HG03139 (cell line): ENCODE data around the gene HS3ST3A1.
"Not testable (repeated sequence)": the region's sequence is repeated elsewhere in the genome, so short reads cannot be mapped to it uniquely, and the experiment has no call there.

Source experiments
- ATAC-seq: cut with Tn5 transposase; IDR thresholded peaks from one replicate; pipeline ENCODE4 v1.9.1; 2021; ENCODE audit not compliant: unreplicated experiment

The HS3ST3A1 gene

GRCh38 chr17:13498184-13498583 is 103.5 kb downstream of the HS3ST3A1 start:
- no peak for ATAC-seq

GRCh38 chr17:13496553-13497056 is 105.1 kb downstream of the HS3ST3A1 start:
- ATAC-seq = not testable (repeated sequence)

GRCh38 chr17:13495423-13495822 is 106.3 kb downstream of the HS3ST3A1 start:
- ATAC-seq = no peak

GRCh38 chr17:13492737-13493122 is 109.0 kb downstream of the HS3ST3A1 start:
- no peak for ATAC-seq

GRCh38 chr17:13491916-13492736 is 109.6 kb downstream of the HS3ST3A1 start:
- ATAC-seq = no peak

GRCh38 chr17:13491491-13491890 is 110.2 kb downstream of the HS3ST3A1 start:
- ATAC-seq = no peak

GRCh38 chr17:13490906-13491482 is 110.7 kb downstream of the HS3ST3A1 start:
- ATAC-seq = no peak

- ATAC-seq = no peak
These were observed 111.3 kb downstream of the HS3ST3A1 start for GRCh38 chr17:13490427-13490826.

GRCh38 chr17:13485327-13485726 is 116.4 kb downstream of the HS3ST3A1 start:
- ATAC-seq = no peak

- no peak for ATAC-seq
These were observed 117.7 kb downstream of the HS3ST3A1 start for GRCh38 chr17:13484020-13484419.

- no peak for ATAC-seq
These were observed 120.9 kb downstream of the HS3ST3A1 start for GRCh38 chr17:13480877-13481276.

- no peak for ATAC-seq
These were observed 123.4 kb downstream of the HS3ST3A1 start for GRCh38 chr17:13478326-13478830.

GRCh38 chr17:13477180-13477611 is 124.5 kb downstream of the HS3ST3A1 start:
- ATAC-seq = no peak

GRCh38 chr17:13476720-13477119 is 125.0 kb downstream of the HS3ST3A1 start:
- ATAC-seq = no peak

GRCh38 chr17:13475574-13476223 is 126.0 kb downstream of the HS3ST3A1 start:
- no peak for ATAC-seq

- ATAC-seq = no peak
These were observed 127.5 kb downstream of the HS3ST3A1 start for GRCh38 chr17:13474073-13474800.

GRCh38 chr17:13465678-13466077 is 136.1 kb downstream of the HS3ST3A1 start:
- ATAC-seq = no peak

- ATAC-seq = no peak
These were observed 139.0 kb downstream of the HS3ST3A1 start for GRCh38 chr17:13462673-13463124.

GRCh38 chr17:13462146-13462545 is 139.6 kb downstream of the HS3ST3A1 start:
- no peak for ATAC-seq

GRCh38 chr17:13460261-13461000 is 141.3 kb downstream of the HS3ST3A1 start:
- ATAC-seq = no peak
